SH-SY5Y (cell line): ENCODE results near the gene PFDN2.

Experiments
- GATA2 ChIP-seq: IDR thresholded peaks from 2 replicates; pipeline ENCODE4 v1.6.1; 2011; ENCODE audit warnings: mild to moderate bottlenecking, low read depth, low read length
- GATA3 ChIP-seq: IDR thresholded peaks from 2 replicates; pipeline ENCODE4 v1.6.1; 2011; ENCODE audit warnings: low read depth, mild to moderate bottlenecking, low read length, moderate library complexity

DNA sequence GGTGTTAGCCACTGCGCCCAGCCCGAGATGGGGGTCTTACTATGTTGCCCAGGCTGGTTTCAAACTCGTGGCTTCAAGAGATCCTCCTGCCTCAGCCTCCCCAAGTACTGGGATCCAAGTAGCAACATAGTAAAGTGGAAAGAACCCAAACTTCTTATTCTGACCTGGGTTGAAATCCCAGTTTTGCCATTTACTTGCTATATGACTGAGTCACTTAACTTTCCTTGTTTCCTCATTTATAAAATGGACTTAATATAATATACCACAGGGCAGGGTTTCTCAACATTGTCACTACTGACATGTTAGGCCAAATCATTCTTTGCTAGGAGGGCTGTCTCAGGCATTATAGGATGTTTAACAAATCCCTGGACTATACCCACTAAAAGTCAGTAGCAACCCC is 6.7 kb downstream of the PFDN2 start:
- no peak for TF ChIP-seq GATA3
- TF ChIP-seq GATA2: no peak
